Measurements from ENCODE around the gene EML4.

GRCh38 chr2:42315844-42316470 lies 146.8 kb downstream of the EML4 start:
- no peak for TF ChIP-seq CTCF (IDR thresholded peaks at IDR 0.05)
- no peak for TF ChIP-seq POLR2A (IDR thresholded peaks at IDR 0.05)
